ELF-1 (cell line): Measurements from ENCODE around the gene BLVRB.
"Not testable (repeated sequence)": the region's sequence is repeated elsewhere in the genome, so short reads cannot be mapped to it uniquely, and the experiment has no call there.

Experiments used
- DNase-seq: peaks from one replicate; pipeline ENCODE4 v3.0.0-alpha.2; 2016; ENCODE audit warnings: low read depth, low spot score

Gene BLVRB

GRCh38 chr19:40449506-40449905 is 16.0 kb downstream of the BLVRB start:
- DNase-seq, result no peak

- no peak for DNase-seq
Measured at GRCh38 chr19:40446263-40446784, 19.2 kb downstream of the BLVRB start.

GRCh38 chr19:40445780-40446262 is 19.7 kb downstream of the BLVRB start:
- DNase-seq, result peak; percentile 92

- DNase-seq, result no peak
Measured at GRCh38 chr19:40444825-40445312, 20.7 kb downstream of the BLVRB start.

DNA sequence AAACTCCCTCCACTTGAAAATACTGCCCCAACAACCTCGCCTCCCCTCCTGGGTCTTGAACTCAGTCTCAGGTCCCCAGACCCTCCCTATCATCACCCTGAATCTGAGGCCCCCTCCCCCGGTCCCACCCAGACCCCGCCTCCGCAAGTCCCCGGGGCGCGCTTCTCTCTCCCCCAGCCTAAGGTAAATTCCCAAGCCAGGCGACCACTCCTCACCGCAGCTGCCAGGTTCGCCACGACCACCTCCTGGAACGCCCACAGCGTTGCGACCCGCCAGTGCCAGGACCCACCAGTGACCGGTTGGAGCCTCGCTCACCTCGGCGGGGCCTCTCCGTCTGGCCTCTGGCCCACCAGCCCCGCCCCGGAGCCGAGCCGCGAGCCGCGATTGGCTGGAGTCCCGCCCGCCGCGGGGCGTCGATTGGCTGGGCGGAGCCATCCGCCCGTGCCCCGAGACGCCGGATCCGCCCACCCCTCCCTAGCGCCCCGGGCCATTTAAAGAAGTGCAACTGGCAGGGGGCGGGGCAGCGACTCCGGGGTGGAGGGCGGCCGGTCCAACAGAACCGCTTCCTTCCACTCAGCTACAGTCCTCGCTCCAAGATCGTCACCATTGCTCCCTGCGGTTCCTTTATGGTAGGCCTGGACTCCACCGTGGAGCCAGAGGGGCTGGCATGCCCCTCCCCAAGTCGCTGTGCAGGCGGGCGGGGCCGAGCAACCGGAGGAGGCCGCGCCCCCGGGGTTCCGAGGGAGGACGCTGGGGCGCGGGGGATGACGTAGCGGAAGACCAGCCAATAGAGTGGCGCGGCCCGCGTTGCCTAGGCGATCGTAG is 21.3 kb downstream of the BLVRB start, which contains the start of gene SERTAD3:
Gene SERTAD3, minus strand, starts transcription at position 336 of the 825 bp plus-strand sequence. CDS start 2,255 bp downstream, outside the sequence.
- DNase-seq, result peak; percentile 98

DNA sequence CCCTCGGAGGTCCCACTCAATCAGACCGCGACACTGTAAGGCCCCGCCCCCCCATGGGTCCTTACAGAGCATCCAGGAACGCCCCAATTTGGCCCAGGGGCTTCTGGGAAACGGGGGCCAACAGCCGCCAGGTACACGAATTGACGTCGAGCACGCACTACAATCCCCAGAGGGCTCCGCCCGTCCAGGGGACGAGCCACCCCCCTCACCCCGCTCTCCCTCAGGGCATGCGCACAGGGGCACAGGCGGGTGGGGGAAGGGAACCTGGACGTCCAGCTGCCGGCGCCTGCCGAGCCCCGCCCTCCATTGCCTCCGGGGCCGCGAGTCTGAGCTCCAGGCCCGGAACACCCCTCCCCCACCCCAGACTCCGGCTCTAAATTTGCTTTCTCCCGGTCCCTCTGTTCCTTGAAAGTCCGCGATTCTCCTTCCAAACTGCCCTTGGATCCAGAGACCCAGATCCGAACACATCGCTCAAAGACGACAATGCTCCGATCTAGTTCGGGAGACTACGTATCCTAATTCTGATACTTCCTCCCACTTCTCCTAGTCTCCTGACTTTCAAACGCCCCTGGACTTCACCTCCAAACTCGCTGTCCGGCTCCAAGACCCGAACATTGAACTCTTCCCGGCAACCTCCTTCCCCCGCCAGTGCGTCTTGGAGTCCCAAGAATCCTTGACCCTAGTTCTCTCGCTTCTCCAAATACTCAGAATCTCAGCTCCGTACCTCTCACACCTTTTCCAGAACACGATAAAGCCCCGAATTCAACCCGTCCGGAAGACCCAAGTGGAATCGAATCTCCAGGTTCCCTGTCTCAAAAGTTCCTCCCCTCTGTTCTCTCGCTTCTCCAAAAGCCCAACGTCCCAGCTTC is 22.2 kb downstream of the BLVRB start:
- DNase-seq, result peak; percentile 100

DNA sequence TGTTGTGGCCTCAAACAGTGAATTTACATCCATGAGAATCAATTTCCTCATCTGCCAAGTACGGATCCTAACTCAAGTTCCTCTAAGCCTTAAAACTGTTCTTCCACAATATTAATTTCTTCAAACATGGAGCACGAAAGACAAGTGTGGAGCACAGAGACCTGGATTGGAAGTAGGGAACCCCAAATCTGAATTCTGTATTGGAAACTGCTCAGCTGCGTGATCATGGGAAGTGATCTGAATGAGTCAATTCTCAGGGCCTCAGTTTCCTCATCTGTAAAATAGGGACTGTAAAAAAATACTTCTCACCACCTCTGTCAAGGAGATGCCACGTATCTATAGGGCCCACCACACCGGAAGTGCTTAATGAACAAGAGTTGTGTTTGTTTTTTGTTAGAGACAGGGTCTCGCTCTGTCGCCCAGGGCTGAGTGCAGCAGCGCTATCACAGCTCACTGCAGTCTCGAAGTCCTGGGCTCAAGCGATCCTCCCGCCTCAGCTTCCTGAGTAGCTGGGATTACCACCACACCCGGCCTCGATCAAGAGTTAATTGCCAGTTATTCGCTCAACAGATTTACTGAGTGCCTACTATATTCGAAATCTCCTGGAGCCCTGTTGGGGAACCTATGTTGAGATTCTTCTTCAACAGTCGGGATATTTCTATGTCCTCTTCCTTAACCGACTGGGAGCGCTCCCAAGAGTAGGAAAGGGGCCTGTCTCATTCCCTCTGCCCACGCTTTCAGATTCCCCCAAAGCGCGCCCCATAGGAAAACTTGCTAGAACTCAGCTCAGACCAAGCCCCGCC is 23.0 kb downstream of the BLVRB start:
- no peak for DNase-seq

DNA sequence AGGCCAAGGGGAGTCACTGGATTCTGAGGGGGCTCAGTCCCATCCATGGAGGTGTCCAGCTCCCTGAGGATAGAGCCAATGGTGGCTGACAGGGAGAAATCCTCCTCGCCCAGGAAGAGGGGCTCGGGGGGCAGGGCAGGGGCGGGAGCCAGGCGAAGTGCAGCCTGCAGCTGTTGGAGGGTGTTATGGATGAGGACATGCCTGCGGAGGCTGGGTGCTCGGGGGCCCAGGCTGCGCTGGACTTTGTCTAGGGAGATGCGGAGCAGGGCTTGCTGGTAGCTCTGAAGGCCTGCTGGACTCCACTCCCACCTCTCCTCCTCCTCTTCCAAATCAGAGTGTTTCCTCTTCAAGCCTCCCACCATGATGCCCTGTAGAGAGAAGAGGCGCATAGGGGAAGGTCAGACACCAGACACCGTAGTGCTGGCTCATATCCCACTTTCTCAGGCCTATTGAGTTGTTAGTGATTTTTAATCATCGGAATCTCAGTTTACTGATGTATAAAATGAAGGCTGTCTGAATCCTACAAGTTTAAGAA is 23.8 kb downstream of the BLVRB start:
- no peak for DNase-seq

DNA sequence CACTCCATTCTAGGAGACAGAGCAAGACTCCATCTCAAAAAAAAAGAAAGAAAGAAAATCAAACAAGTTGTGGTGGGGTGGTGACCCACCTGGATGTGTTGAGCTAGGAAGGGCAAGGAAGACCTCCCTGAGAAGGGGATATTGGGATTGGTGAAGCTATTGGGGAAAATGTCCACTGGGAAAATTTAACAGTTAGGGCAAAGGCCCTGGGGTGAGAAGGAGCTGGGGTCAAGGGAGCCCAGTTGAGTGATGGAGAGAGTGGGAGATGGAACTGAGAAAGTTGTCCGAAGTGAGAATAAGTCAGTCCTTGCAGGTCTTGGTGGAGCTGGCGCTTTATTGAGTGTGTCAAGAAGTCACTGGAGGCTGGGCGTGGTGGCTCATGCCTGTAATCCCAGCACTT is 27.3 kb downstream of the BLVRB start:
- DNase-seq, result no peak

DNA sequence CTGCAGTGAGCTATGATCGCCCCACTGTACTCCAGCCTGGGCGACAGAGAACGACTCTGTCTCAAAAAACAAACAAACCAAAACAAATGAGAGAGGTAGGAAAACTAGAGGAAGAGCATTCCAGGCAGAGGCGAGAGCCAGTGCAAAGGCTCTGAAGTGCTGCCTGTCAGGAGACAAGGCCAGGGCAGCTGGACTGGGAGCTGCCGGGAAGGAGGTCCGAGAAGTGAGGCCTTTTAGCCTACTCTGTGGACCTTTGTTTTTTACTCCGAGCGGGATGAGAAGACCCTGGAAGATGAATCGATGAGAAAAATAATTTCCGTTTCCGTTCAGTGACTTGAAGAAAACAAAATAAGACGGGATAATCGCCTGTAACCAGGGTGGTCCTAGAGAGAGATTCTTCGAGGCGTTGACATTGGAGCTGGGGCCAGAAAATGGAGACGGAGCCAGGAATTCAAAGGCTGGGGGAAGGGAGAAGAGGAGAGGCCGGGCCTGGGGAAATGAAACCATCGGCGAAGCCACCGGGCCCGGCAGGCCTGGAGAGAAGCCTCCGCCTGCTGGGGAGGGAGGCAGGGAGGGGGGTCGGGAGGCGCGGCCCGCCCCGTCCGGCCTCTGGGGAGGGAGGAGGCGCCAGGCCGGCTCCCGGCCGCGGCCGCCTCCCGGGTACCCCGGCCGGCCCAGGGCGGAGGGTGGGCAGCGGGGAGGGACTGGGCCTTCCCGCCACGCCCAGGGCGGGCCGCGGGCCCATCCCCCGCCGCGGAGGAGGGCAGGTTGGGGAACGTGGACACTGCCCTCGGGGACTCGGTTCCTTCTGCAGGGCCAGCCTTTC is 31.9 kb downstream of the BLVRB start:
- peak; percentile 89 for DNase-seq

GRCh38 chr19:40432760-40433159 is 32.8 kb downstream of the BLVRB start:
- peak; percentile 19 for DNase-seq

GRCh38 chr19:40431698-40432097 is 33.8 kb downstream of the BLVRB start:
- no peak for DNase-seq

DNA sequence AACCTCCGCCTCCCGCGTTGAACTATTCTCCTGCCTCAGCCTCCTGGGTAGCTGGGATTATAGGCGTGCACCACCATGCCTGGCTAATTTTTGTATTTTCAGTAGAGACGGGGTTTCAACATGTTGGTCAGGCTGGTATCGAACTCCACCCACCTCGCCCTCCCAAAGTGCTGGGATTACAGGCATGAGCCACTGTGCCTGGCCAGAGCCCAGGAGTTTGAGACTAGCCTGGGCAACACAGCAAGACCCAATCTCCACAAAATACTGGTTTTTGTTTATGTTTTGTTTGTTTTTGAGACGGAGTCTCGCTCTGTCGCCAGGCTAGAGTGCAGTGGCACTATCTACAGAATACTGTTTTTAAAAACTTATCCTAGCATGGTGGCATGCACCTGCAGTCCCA is 35.3 kb downstream of the BLVRB start:
- not testable (repeated sequence) for DNase-seq

DNA sequence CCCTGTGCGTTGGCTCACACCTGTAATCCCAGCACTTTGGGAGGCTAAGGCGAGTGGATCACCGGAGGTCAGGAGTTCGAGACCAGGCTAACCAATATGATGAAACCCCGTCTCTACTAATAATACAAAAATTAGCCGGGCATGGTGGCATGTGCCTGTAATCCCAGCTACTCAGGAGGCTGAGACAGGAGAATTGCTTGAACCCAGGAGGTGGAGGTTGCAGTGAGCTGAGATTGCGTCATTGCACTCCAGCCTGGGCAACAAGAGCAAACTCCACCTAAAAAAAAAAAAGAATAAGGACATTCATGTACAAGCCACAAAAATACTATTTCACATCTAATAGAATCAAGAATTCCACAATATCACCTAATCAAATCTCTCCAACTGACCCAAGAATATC is 37.3 kb downstream of the BLVRB start:
- not testable (repeated sequence) for DNase-seq

DNA sequence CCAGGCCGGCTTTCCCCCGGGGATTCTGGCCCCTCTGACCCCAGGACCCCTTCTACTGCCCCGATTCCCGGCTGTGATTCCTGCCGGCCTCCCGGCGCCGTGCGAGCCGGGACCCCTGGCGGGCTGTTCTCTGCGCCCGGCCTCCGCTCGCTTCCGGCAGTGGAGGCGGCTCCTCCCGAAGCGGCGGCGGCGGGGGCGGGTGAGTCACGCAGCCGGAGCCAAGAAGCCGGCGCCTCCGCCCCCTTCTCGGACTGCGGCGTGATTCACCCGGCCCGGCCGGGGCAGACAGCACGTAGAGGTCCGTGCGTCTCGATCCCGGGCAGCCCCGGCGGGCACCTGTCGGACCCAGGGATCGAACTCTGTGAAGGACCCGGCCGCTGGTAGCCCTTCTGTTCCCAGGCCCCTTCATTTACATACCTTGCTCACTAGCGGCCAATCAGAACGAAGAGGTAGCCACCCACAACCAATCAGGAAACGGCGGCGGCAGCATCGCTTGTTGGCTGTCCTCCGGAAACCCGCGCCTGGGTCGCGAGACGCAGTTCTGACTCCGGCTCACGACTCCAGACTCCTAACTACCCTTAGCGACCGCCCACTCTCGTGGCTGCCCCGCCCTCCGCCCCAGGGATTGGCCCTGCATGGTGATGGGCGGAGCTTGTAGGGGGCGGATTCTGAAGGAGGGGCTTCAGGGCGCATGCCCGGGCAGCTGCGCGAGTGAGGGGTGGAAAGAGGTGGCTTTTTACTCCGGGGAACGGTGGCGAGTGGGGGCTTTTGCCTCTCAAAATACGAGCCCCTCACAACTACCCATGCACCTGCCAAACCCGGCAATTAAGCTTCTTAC is 39.9 kb downstream of the BLVRB start, which contains the start of gene SERTAD1:
Gene SERTAD1, minus strand, starts transcription at position 543 of the 838 bp plus-strand sequence. CDS start 2,446 bp downstream, outside the sequence.
- peak; percentile 100 for DNase-seq

GRCh38 chr19:40424637-40425449 is 40.7 kb downstream of the BLVRB start:
- peak; percentile 85 for DNase-seq

- no peak for DNase-seq
Measured at GRCh38 chr19:40423938-40424337, 41.6 kb downstream of the BLVRB start.
